Ecto neural progenitor cell (in vitro differentiated cells): ENCODE data around the gene HARBI1.

Source experiments
- DNase-seq: peaks from one replicate; pipeline ENCODE4 v3.0.0-alpha.2; 2018; ENCODE audit warnings: low spot score

The HARBI1 gene

GRCh38 chr11:46617134-46617971 is at the start of gene HARBI1, which contains the start of gene ATG13:
TSS of gene HARBI1 (minus strand) at chr11:46617227. CDS start at chr11:46616237, 990 bp downstream.
TSS of gene ATG13 (plus strand) at chr11:46617553. CDS start at chr11:46644292, 26,739 bp downstream.
- peak; percentile 93 for DNase-seq

GRCh38 chr11:46666516-46666915 is 49.5 kb upstream of the HARBI1 start:
- DNase-seq = no peak

GRCh38 chr11:46665356-46665755 is 48.3 kb upstream of the HARBI1 start:
- no peak for DNase-seq

- no peak for DNase-seq
These were observed 47.6 kb upstream of the HARBI1 start for GRCh38 chr11:46664612-46665011.

- no peak for DNase-seq
These were observed 46.4 kb upstream of the HARBI1 start for GRCh38 chr11:46663277-46663940.

GRCh38 chr11:46662366-46662765 is 45.3 kb upstream of the HARBI1 start:
- no peak for DNase-seq

GRCh38 chr11:46661836-46662235 is 44.8 kb upstream of the HARBI1 start:
- no peak for DNase-seq

GRCh38 chr11:46659908-46660307 is 42.9 kb upstream of the HARBI1 start:
- DNase-seq = no peak

GRCh38 chr11:46658259-46658658 is 41.2 kb upstream of the HARBI1 start:
- no peak for DNase-seq

GRCh38 chr11:46657186-46657585 is 40.2 kb upstream of the HARBI1 start:
- DNase-seq = no peak

- no peak for DNase-seq
These were observed 38.6 kb upstream of the HARBI1 start for GRCh38 chr11:46655631-46656030.

- DNase-seq = no peak
These were observed 32.2 kb upstream of the HARBI1 start for GRCh38 chr11:46649180-46649738.

GRCh38 chr11:46643986-46644385 is 27.0 kb upstream of the HARBI1 start:
- DNase-seq = no peak

- no peak for DNase-seq
These were observed 26.5 kb upstream of the HARBI1 start for GRCh38 chr11:46643531-46643930.

GRCh38 chr11:46642627-46643335 is 25.8 kb upstream of the HARBI1 start:
- no peak for DNase-seq

GRCh38 chr11:46641639-46642038 is 24.6 kb upstream of the HARBI1 start:
- no peak for DNase-seq

GRCh38 chr11:46640036-46640788 is 23.2 kb upstream of the HARBI1 start:
- DNase-seq = no peak

GRCh38 chr11:46639197-46639839 is 22.3 kb upstream of the HARBI1 start:
- DNase-seq = no peak

GRCh38 chr11:46637546-46637945 is 20.5 kb upstream of the HARBI1 start:
- DNase-seq = no peak

- no peak for DNase-seq
These were observed 18.6 kb upstream of the HARBI1 start for GRCh38 chr11:46635557-46636139.
